K562 (cell line): ENCODE data around the gene SAP30L. TPM values are rescaled to one million over a fixed set of nuclear protein-coding genes. Genes with fewer than 3 reads are reported as not detected.

Source experiments
- ATAC-seq: fragments of 200-7000 bp; cut with Tn5 transposase; 3 replicates; pipeline ENCODE4 v1.9.1; 2020; ENCODE audit warnings: moderate library complexity
- BruUV-seq: library from RNA; stranded (reverse); fragments of 400-500 nt; replicated peaks from 2 replicates; lab custom pipeline; 2021; lab: Mats Ljungman, UMichigan
- CTCF ChIA-PET: fragments of 300-600 bp; formaldehyde crosslinking; extraction: SDS; loops from one replicate; lab custom pipeline; 2021; ENCODE audit warnings: low intra/inter-chr PET ratio; lab: Yijun Ruan, JAX
- POLR2A ChIA-PET: fragments of 300-600, 350-650 bp; sonication (Branson Sonifier 250); formaldehyde crosslinking; extraction: SDS; loops from one replicate; lab custom pipeline; 2021; ENCODE audit warnings: antibody characterized with exemption, inconsistent platforms; lab: Yijun Ruan, JAX
- DNase-seq, 4 experiments: peaks; one replicate each; pipeline versions ENCODE4 v3.0.0 to v3.0.0-alpha.2; 2011 to 2018; ENCODE audit warnings: low spot score in 3 of 4, mixed read lengths in 3 of 4; ENCODE audit errors: extremely low read depth in 1 of 4
- FAIRE-seq: peaks from 2 replicates; lab custom pipeline; 2011; peaks lifted over from hg19 to GRCh38; lab: Jason Lieb, UNC
- H2AFZ ChIP-seq: 2 replicates; pipeline ENCODE4 v1.6.0; 2011; ENCODE audit warnings: low read depth, low read length, control low read depth, inconsistent platforms
- H3K27ac ChIP-seq: fragments of 200-600 bp; 3 replicates; pipeline ENCODE4 v1.8.0; 2011; ENCODE audit warnings: low read depth, mild to moderate bottlenecking, control low read depth, inconsistent platforms, low read length, moderate library complexity, mixed read lengths; ENCODE audit errors: extremely low read depth
- H3K27me3 ChIP-seq, 2 experiments: fragments of 300-600 bp in 1 of 2; 2 replicates in 1 of 2; 3 replicates in 1 of 2; pipeline versions ENCODE4 v1.6.0 to v1.8.0; 2011; ENCODE audit warnings: inconsistent platforms in 2 of 2, low read length in 2 of 2, mild to moderate bottlenecking in 1 of 2, mixed read lengths in 1 of 2, moderate library complexity in 1 of 2; ENCODE audit not compliant: control insufficient read depth in 2 of 2, insufficient read depth in 2 of 2
- H3K36me3 ChIP-seq: fragments of 300-600 bp; 3 replicates; pipeline ENCODE4 v1.8.0; 2011; ENCODE audit warnings: mild to moderate bottlenecking, low read length, inconsistent platforms; ENCODE audit not compliant: control insufficient read depth, insufficient read depth
- H3K4me1 ChIP-seq, 2 experiments: fragments of 200-600 bp in 1 of 2; replicated peaks in 1 of 2; 2 replicates in 1 of 2; 3 replicates in 1 of 2; pipeline versions ENCODE4 v1.5.1 to v1.8.0; 2011; ENCODE audit warnings: inconsistent platforms in 2 of 2, low read length in 2 of 2, mild to moderate bottlenecking in 1 of 2, mixed read lengths in 1 of 2, moderate library complexity in 1 of 2; ENCODE audit not compliant: control insufficient read depth in 2 of 2, insufficient read depth in 2 of 2
- H3K4me2 ChIP-seq: 2 replicates; pipeline ENCODE4 v1.6.1; 2011; ENCODE audit warnings: low read length, control low read depth, inconsistent platforms, mixed read lengths; ENCODE audit not compliant: insufficient read depth
- H3K4me3 ChIP-seq: fragments of 200-600 bp; sonication (generic), shearing (Covaris generic); 2 replicates; pipeline ENCODE4 v1.5.1; 2016; ENCODE audit warnings: control low read depth, inconsistent platforms
- H3K79me2 ChIP-seq: fragments of 200-600 bp; 3 replicates; pipeline ENCODE4 v1.8.0; 2011; ENCODE audit warnings: low read length, inconsistent platforms; ENCODE audit not compliant: control insufficient read depth, insufficient read depth
- H3K9ac ChIP-seq, 2 experiments: 2 replicates each; pipeline versions ENCODE4 v1.6.0 to v1.6.1; 2011; ENCODE audit warnings: low read depth in 2 of 2, low read length in 2 of 2, control low read depth in 1 of 2, inconsistent platforms in 1 of 2, mild to moderate bottlenecking in 1 of 2, mixed read lengths in 1 of 2; ENCODE audit not compliant: insufficient read depth in 1 of 2
- H3K9me1 ChIP-seq: one replicate; pipeline ENCODE4 v1.6.0; 2011; ENCODE audit warnings: inconsistent platforms, mild to moderate bottlenecking, low read length, moderate library complexity; ENCODE audit not compliant: control insufficient read depth, insufficient read depth
- H3K9me3 ChIP-seq: replicated peaks from 2 replicates; pipeline ENCODE4 v1.5.1; 2011; ENCODE audit warnings: low read depth, low read length, inconsistent platforms; ENCODE audit not compliant: control insufficient read depth, insufficient read depth
- H4K20me1 ChIP-seq: replicated peaks from 2 replicates; pipeline ENCODE4 v1.6.1; 2011; ENCODE audit warnings: low read length, inconsistent platforms, mixed read lengths; ENCODE audit not compliant: control insufficient read depth, insufficient read depth
- C11orf30 ChIP-seq: fragments of 450-650 bp; IDR thresholded peaks from 2 replicates; pipeline ENCODE4 v1.6.1; 2016; ENCODE audit warnings: low read depth, mild to moderate bottlenecking
- CCNT2 ChIP-seq: IDR thresholded peaks from 2 replicates; pipeline ENCODE4 v1.6.1; 2011; ENCODE audit warnings: borderline replicate concordance, low read depth, mild to moderate bottlenecking, moderate library complexity, mixed read lengths, low read length; ENCODE audit not compliant: insufficient read length; ENCODE audit errors: extremely low read depth
- CREM ChIP-seq: IDR thresholded peaks from 2 replicates; pipeline ENCODE4 v1.6.1; 2014; ENCODE audit warnings: antibody characterized with exemption, low read depth
- HINFP ChIP-seq: fragments of 450-650 bp; conservative IDR thresholded peaks from 2 replicates; pipeline ENCODE4 v1.6.1; 2016; ENCODE audit warnings: missing genetic modification characterization, low read depth, mild to moderate bottlenecking, control low read depth, missing compliant biosample characterization
- HMG20A ChIP-seq: fragments of 450-650 bp; formaldehyde crosslinking; conservative IDR thresholded peaks from 2 replicates; pipeline ENCODE4 v1.4.0; 2020; ENCODE audit warnings: mild to moderate bottlenecking, mixed read lengths
- KHSRP ChIP-seq: fragments of 450-650 bp; IDR thresholded peaks from 2 replicates; pipeline ENCODE4 v1.6.1; 2017
- MAX ChIP-seq: sonication (generic); formaldehyde crosslinking; IDR thresholded peaks from 2 replicates; pipeline ENCODE4 v1.9.0; 2022; ENCODE audit warnings: mild to moderate bottlenecking, missing genetic modification reagents
- MBD2 ChIP-seq: sonication (generic); IDR thresholded peaks from 2 replicates; pipeline ENCODE4 v1.6.1; 2016; ENCODE audit warnings: low read depth, borderline replicate concordance
- MCM2 ChIP-seq: fragments of 450-650 bp; IDR thresholded peaks from 2 replicates; pipeline ENCODE4 v1.6.1; 2017; ENCODE audit warnings: low read depth, mild to moderate bottlenecking
- NBN ChIP-seq: fragments of 450-650 bp; IDR thresholded peaks from 2 replicates; pipeline ENCODE4 v1.6.1; 2016; ENCODE audit warnings: low read depth, mild to moderate bottlenecking
- NR4A1 ChIP-seq, 2 experiments: fragments of 250-450 bp in 1 of 2; fragments of 450-650 bp in 1 of 2; sonication (Bioruptor Pico) in 1 of 2; IDR thresholded peaks; 2 replicates each; pipeline versions ENCODE4 v1.4.0 to v1.6.1; 2016 to 2020; ENCODE audit warnings: mild to moderate bottlenecking in 2 of 2, missing compliant biosample characterization in 1 of 2, missing genetic modification characterization in 1 of 2, moderate library complexity in 1 of 2
- RHOXF2B ChIP-seq: fragments of 250-450 bp; sonication (Bioruptor Pico); conservative IDR thresholded peaks from 2 replicates; pipeline ENCODE4 v1.5.1; 2021
- SIN3B ChIP-seq: fragments of 450-650 bp; IDR thresholded peaks from 2 replicates; pipeline ENCODE4 v1.6.1; 2017; ENCODE audit warnings: low read depth, mild to moderate bottlenecking, moderate library complexity
- SRSF3 ChIP-seq: fragments of 200-400 bp; formaldehyde crosslinking; IDR thresholded peaks from 2 replicates; pipeline ENCODE4 v1.6.1; 2016; ENCODE audit warnings: mild to moderate bottlenecking, low read length, moderate library complexity; ENCODE audit not compliant: insufficient read depth
- WHSC1 ChIP-seq: IDR thresholded peaks from one replicate; pipeline ENCODE4 v1.6.1; 2012; ENCODE audit warnings: low read length, control low read depth, inconsistent platforms
- ZNF707 ChIP-seq: fragments of 250-450 bp; sonication (Bioruptor Pico); conservative IDR thresholded peaks from 2 replicates; pipeline ENCODE4 v1.8.0; 2022; ENCODE audit warnings: inconsistent platforms, mild to moderate bottlenecking, moderate library complexity
- ZNF77 ChIP-seq: fragments of 250-450 bp; sonication (Bioruptor Pico); IDR thresholded peaks from 2 replicates; pipeline ENCODE4 v1.5.0; 2020
- WGBS: fragments of 100-300 bp; shearing (Covaris generic); methylation state at CpG from one replicate; pipeline ENCODE4 v1.1.6; 2016; ENCODE audit warnings: low coverage, mixed read lengths; ENCODE audit not compliant: insufficient coverage; ENCODE audit errors: missing lambda C conversion rate; 5-methylcytosine and 5-hydroxymethylcytosine counted together
- in situ Hi-C: fragments of 300-500 bp; cut with MboI; formaldehyde crosslinking; loops from 4 replicates; pipeline ENCODE4 v1.15.0; 2018; ENCODE audit warnings: inconsistent platforms, mixed read lengths
- intact Hi-C: fragments of 100-400 bp; cut with micrococcal nuclease; formaldehyde crosslinking; loops from 2 replicates; pipeline ENCODE4 v1.14.2; 2022
- polyA plus RNA-seq, 8 experiments: library from polyadenylated mRNA; depleted of rRNA in 4 of 8; stranded (reverse) in 5 of 8; unstranded in 3 of 8; fragments of >200 nt; fragmentation: Nextera tagmentation in 2 of 8; fragmentation: Illumina TruSeq in 1 of 8; extraction: Ambion mirVana in 2 of 8; extraction: Trizol in 1 of 8; gene quantifications; 2 replicates each; pipeline versions ENCODE4 v1.2.1 to v1.2.3, GENCODE V29; 2011 to 2014; ENCODE audit warnings: inconsistent platforms in 1 of 8, missing spikeins in 1 of 8
- total RNA-seq, 7 experiments: library from RNA; depleted of rRNA in 6 of 7; stranded (reverse); fragments of >200 nt in 6 of 7; fragmentation: Illumina TruSeq in 2 of 7; extraction: Trizol in 2 of 7; gene quantifications; 2 replicates each; pipeline versions ENCODE4 v1.2.1 to v1.2.3, GENCODE V29; 2011 to 2021; ENCODE audit warnings: low replicate concordance in 1 of 7
- TF ChIP-seq, protein P1 (sequence below): fragments of 250-450 bp; sonication (Bioruptor Pico); IDR thresholded peaks from 2 replicates; pipeline ENCODE4 v1.8.0; 2022; ENCODE audit warnings: moderate library complexity, mild to moderate bottlenecking, inconsistent platforms

Gene SAP30L
- total and polyA plus RNA-seq, 9 of the 15 experiments (the other 6 are each of a cell fraction or from before 2014, with no cell fraction given) = 5.1 to 33.6 (median 28.1) TPM

DNA sequence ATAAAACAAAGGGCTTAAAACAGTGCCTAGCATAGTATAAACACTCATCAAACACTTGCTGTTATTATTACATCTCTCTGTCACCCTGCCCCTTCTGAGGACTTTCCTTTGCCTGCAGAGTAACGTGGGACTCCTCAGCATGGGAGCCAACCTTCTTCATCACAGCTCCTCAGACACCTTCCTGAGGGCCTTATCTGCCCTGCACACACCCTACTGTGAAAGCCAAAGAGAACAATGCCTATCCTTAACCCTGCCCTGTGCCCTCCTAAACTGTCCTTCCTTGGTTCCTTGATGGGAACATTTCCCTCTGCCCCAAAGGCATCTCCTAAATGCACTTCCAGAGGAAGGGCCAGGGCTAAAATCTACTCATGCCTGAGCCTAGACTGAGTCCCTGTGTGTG is 52.8 kb downstream of the SAP30L start:
- H3K9me3 ChIP-seq = no peaks in the 10 kb centered on the region
- BruUV-seq = no TSS peak
- peaks cover 16 to 33% of the 10 kb centered on the region in 2 experiments for H3K27me3 ChIP-seq
- H3K4me1 ChIP-seq = no peaks in the 10 kb centered on the region
- H3K4me2 ChIP-seq = no peak overlapping the region
- ATAC-seq = peak; percentile 53; the same call in 1 of the 3 replicates
- H3K79me2 ChIP-seq = no peaks in the 10 kb centered on the region
- intact Hi-C loops (no loop called here), in situ Hi-C loops (no loop called here)
- H3K9ac ChIP-seq = no peak overlapping the region
- no peak overlapping the region for H3K4me3 ChIP-seq
- CTCF ChIA-PET = no interaction called here
- TF ChIP-seq WHSC1 (no peak), NR4A1 (CRISPR knock-in tag; IDR thresholded peaks at IDR 0.05) (no peak), NR4A1 (tag; IDR thresholded peaks at IDR 0.05) (no peak), KHSRP (no peak), RHOXF2B (CRISPR knock-in tag) (no peak), SIN3B (no peak), SRSF3 (no peak), HMG20A (CRISPR knock-in tag) (no peak), ZNF77 (CRISPR knock-in tag) (no peak), HINFP (tag) (no peak), NBN (no peak), ZNF707 (CRISPR knock-in tag) (no peak), CCNT2 (no peak), MBD2 (no peak), MCM2 (no peak), CREM (no peak), C11orf30 (no peak), MAX (CRISPR knock-in tag) (no peak)
- TF ChIP-seq, protein P1, sequence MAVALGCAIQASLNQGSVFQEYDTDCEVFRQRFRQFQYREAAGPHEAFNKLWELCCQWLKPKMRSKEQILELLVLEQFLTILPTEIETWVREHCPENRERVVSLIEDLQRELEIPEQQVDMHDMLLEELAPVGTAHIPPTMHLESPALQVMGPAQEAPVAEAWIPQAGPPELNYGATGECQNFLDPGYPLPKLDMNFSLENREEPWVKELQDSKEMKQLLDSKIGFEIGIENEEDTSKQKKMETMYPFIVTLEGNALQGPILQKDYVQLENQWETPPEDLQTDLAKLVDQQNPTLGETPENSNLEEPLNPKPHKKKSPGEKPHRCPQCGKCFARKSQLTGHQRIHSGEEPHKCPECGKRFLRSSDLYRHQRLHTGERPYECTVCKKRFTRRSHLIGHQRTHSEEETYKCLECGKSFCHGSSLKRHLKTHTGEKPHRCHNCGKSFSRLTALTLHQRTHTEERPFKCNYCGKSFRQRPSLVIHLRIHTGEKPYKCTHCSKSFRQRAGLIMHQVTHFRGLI = no peak
- no peak overlapping the region for H2AFZ ChIP-seq
- no peaks in the 10 kb centered on the region for H3K36me3 ChIP-seq
- no peak for DNase-seq
- POLR2A ChIA-PET = no interaction called here
- no peak for FAIRE-seq
- 0% methylated on average over 1 of the region's 1 CpG for WGBS
- H3K27ac ChIP-seq = no peak overlapping the region
- H4K20me1 ChIP-seq = peaks cover 5% of the 10 kb centered on the region; the same call in 1 of the 2 replicates
- H3K9me1 ChIP-seq = no peaks in the 10 kb centered on the region
